ENCODE measurements around the gene CCT6A. TPM values are rescaled to one million over a fixed set of nuclear protein-coding genes. Genes with fewer than 3 reads are reported as not detected.
"Not testable (repeated sequence)": the region's sequence is repeated elsewhere in the genome, so short reads cannot be mapped to it uniquely, and the experiment has no call there.

CCT6A gene
- polyA plus RNA-seq, 1 donor from 2014 or later, result 275 TPM

DNA sequence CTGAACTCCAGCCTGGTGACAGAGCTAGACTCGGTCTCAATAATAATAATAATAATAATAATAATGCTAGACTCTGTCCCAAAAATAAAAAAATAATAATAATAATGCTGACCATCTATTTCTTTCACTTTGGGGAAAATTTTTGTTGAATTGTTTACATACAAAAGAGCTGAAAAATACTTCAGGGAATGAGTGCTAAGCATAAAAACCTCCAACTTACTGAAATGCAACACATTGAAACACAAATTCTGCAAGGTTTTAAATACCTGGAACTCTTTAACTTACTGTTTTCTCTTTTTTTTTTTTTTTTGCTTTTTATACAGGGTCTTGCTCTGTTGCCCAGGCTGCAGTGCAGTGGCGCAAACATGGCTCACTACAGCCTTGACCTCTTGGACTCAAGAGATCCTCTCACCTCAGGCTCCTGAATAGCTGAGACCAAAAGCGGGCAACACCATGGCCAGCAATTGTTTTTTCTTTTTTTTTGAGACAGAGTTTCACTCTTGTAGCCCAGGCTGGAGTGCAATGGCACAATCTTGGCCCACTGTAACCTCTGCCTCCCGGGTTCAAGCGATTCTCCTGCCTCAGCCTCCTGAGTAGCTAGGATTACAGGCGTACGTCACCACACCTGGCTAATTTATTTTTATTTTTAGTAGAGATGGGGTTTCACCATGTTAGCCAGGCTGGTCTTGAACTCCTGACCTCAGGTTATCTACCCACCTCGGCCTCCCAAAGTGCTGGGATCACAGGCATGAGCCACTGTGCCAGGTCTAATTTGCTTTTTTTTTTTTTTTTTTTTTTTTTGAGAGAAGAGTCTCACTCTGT is 46.8 kb downstream of the CCT6A start:
- not testable (repeated sequence) for H3K27ac ChIP-seq (ENCODE audit: low read length); H3K4me2 ChIP-seq (ENCODE audit: low read length); H3F3A ChIP-seq (ENCODE audit: insufficient read depth, low read length, poor library complexity, severe bottlenecking); H2AFZ ChIP-seq (ENCODE audit: low read depth, low read length); H4K20me1 ChIP-seq (ENCODE audit: insufficient read depth); H3K4me3 ChIP-seq (ENCODE audit: low read length); H3K36me3 ChIP-seq (ENCODE audit: insufficient read depth, low read length); H3K9ac ChIP-seq (ENCODE audit: low read length); H3K9me3 ChIP-seq (ENCODE audit: low read length); H3K27me3 ChIP-seq (ENCODE audit: insufficient read depth, low read depth, low read length); H3K79me2 ChIP-seq (replicated peaks; ENCODE audit: insufficient read depth, low read length); H3K9me2 ChIP-seq (ENCODE audit: insufficient read depth, low read length)

DNA sequence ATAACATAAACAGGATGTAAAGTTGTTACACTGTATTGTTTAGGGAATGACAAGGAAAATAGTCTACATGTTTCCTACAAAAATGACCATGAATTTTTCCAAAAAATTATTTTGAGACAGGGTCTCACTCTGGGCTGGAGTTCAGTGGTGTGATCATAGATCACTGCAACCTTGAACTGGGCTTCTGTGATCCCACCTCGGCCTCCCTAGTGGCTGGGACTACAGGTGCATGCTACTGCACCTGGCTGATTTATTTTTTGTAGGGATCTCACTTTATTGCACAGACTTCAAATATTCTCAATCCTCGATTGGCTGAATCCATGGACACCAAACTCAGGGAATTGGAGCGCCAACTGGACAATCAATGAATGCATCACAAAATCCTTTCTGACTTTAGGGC is 48.1 kb downstream of the CCT6A start:
- H3K9ac ChIP-seq (ENCODE audit: low read length), result no peak overlapping the region
- H3K36me3 ChIP-seq (ENCODE audit: insufficient read depth, low read length), result no peaks in the 10 kb centered on the region

DNA sequence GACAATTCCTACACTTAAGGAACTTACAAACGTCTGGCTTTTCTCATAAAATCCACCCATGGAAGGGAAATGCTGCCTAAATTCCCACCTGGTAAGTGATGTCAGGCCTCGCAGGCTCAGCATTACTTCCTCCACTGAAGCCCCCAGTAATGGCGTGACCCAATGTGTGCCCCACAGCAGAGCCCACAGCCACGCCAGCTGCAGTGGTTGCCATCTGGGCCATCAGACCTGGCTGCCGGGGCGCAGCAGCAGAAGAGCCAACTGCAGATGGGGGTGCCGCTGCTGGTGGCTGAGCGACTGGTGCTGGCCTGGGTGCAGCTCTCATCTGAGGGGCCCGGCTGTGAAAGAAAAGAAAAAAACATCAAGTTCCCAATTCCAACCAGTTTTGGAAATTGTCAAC is 52.6 kb downstream of the CCT6A start:
- H3K4me3 ChIP-seq (ENCODE audit: low read length); H3K9ac ChIP-seq (ENCODE audit: low read length); H3K36me3 ChIP-seq (ENCODE audit: insufficient read depth, low read length); H3K4me2 ChIP-seq (ENCODE audit: low read length); H3K27me3 ChIP-seq (ENCODE audit: insufficient read depth, low read depth, low read length); H4K20me1 ChIP-seq (ENCODE audit: insufficient read depth); H3F3A ChIP-seq (ENCODE audit: insufficient read depth, low read length, poor library complexity, severe bottlenecking); H3K9me3 ChIP-seq (ENCODE audit: low read length); H2AFZ ChIP-seq (ENCODE audit: low read depth, low read length); H3K9me2 ChIP-seq (ENCODE audit: insufficient read depth, low read length); H3K27ac ChIP-seq (ENCODE audit: low read length): not testable (repeated sequence)
- peaks cover 11% of the 10 kb centered on the region for H3K79me2 ChIP-seq (replicated peaks; ENCODE audit: insufficient read depth, low read length)

More for the DNA sequence above, 48.1 kb downstream of the CCT6A start:
- Histone ChIP-seq H3K4me2 (ENCODE audit: low read length) (no peak overlapping the region), H3K79me2 (replicated peaks; ENCODE audit: insufficient read depth, low read length) (no peaks in the 10 kb centered on the region), H2AFZ (ENCODE audit: low read depth, low read length) (no peak overlapping the region), H3K9me3 (ENCODE audit: low read length) (no peaks in the 10 kb centered on the region), H3K27ac (ENCODE audit: low read length) (no peak overlapping the region), H3K9me2 (ENCODE audit: insufficient read depth, low read length) (no peaks in the 10 kb centered on the region), H3K27me3 (ENCODE audit: insufficient read depth, low read depth, low read length) (no peaks in the 10 kb centered on the region), H3F3A (ENCODE audit: insufficient read depth, low read length, poor library complexity, severe bottlenecking) (no peaks in the 10 kb centered on the region), H4K20me1 (ENCODE audit: insufficient read depth) (no peaks in the 10 kb centered on the region), H3K4me3 (ENCODE audit: low read length) (no peak overlapping the region)
- TF ChIP-seq POLR2AphosphoS5 (IDR thresholded peaks at IDR 0.05) (no peak), EP300 (conservative IDR thresholded peaks at IDR 0.05; ENCODE audit: poor library complexity, severe bottlenecking) (no peak)
- TF ChIP-seq, protein P1, sequence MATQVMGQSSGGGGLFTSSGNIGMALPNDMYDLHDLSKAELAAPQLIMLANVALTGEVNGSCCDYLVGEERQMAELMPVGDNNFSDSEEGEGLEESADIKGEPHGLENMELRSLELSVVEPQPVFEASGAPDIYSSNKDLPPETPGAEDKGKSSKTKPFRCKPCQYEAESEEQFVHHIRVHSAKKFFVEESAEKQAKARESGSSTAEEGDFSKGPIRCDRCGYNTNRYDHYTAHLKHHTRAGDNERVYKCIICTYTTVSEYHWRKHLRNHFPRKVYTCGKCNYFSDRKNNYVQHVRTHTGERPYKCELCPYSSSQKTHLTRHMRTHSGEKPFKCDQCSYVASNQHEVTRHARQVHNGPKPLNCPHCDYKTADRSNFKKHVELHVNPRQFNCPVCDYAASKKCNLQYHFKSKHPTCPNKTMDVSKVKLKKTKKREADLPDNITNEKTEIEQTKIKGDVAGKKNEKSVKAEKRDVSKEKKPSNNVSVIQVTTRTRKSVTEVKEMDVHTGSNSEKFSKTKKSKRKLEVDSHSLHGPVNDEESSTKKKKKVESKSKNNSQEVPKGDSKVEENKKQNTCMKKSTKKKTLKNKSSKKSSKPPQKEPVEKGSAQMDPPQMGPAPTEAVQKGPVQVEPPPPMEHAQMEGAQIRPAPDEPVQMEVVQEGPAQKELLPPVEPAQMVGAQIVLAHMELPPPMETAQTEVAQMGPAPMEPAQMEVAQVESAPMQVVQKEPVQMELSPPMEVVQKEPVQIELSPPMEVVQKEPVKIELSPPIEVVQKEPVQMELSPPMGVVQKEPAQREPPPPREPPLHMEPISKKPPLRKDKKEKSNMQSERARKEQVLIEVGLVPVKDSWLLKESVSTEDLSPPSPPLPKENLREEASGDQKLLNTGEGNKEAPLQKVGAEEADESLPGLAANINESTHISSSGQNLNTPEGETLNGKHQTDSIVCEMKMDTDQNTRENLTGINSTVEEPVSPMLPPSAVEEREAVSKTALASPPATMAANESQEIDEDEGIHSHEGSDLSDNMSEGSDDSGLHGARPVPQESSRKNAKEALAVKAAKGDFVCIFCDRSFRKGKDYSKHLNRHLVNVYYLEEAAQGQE (IDR thresholded peaks at IDR 0.05; ENCODE audit: borderline replicate concordance), result no peak

DNA sequence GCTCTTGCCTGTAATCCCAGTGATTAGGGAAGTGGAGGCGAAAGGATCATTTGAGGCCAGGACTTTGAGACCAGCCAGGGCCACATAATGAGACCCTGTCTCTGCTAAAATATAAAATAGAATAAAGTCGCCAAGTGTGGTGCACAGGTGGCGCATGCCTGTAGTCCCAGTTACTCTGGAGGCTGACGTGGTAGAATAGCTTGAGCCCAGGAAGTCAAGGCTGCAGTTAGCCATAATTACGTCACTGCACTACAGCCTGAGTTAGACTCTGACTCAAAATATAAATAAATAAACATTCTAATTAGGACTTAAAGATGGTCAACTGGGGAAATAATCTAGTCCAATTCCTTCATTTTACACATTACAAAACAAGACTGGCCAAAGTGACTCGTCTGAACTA is 53.9 kb downstream of the CCT6A start:
- no peak overlapping the region for H2AFZ ChIP-seq (ENCODE audit: low read depth, low read length)
- no peak overlapping the region for H3K27ac ChIP-seq (ENCODE audit: low read length)
- H3K9ac ChIP-seq (ENCODE audit: low read length), result peak overlapping the region; percentile 69
- H3K4me3 ChIP-seq (ENCODE audit: low read length), result peak overlapping the region; percentile 77
- peaks cover 11% of the 10 kb centered on the region for H3K79me2 ChIP-seq (replicated peaks; ENCODE audit: insufficient read depth, low read length)
- no peaks in the 10 kb centered on the region for H4K20me1 ChIP-seq (ENCODE audit: insufficient read depth)
- no peaks in the 10 kb centered on the region for H3K27me3 ChIP-seq (ENCODE audit: insufficient read depth, low read depth, low read length)
- H3K9me2 ChIP-seq (ENCODE audit: insufficient read depth, low read length), result no peaks in the 10 kb centered on the region
- peak overlapping the region; percentile 5 for H3K4me2 ChIP-seq (ENCODE audit: low read length)
- TF ChIP-seq TAF1 (IDR thresholded peaks at IDR 0.05; ENCODE audit: low read depth), result no peak
- TF ChIP-seq SMC3 (conservative IDR thresholded peaks at IDR 0.05; ENCODE audit: poor library complexity), result no peak
- TF ChIP-seq, protein P2, sequence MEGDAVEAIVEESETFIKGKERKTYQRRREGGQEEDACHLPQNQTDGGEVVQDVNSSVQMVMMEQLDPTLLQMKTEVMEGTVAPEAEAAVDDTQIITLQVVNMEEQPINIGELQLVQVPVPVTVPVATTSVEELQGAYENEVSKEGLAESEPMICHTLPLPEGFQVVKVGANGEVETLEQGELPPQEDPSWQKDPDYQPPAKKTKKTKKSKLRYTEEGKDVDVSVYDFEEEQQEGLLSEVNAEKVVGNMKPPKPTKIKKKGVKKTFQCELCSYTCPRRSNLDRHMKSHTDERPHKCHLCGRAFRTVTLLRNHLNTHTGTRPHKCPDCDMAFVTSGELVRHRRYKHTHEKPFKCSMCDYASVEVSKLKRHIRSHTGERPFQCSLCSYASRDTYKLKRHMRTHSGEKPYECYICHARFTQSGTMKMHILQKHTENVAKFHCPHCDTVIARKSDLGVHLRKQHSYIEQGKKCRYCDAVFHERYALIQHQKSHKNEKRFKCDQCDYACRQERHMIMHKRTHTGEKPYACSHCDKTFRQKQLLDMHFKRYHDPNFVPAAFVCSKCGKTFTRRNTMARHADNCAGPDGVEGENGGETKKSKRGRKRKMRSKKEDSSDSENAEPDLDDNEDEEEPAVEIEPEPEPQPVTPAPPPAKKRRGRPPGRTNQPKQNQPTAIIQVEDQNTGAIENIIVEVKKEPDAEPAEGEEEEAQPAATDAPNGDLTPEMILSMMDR (IDR thresholded peaks at IDR 0.05; ENCODE audit: poor library complexity, severe bottlenecking), result no peak
- no peak for TF ChIP-seq EZH2 (IDR thresholded peaks at IDR 0.05; ENCODE audit: borderline replicate concordance, insufficient read depth, low read length, poor library complexity, severe bottlenecking)
- TF ChIP-seq, protein P1 (IDR thresholded peaks at IDR 0.05; ENCODE audit: borderline replicate concordance), result no peak
- no peaks in the 10 kb centered on the region for H3K9me3 ChIP-seq (ENCODE audit: low read length)
- H3F3A ChIP-seq (ENCODE audit: insufficient read depth, low read length, poor library complexity, severe bottlenecking), result no peaks in the 10 kb centered on the region
- H3K36me3 ChIP-seq (ENCODE audit: insufficient read depth, low read length), result no peaks in the 10 kb centered on the region

Measured in neural cell (in vitro differentiated cells).